HG03066 (cell line): ENCODE results near the gene SCGN.
"Not testable (repeated sequence)": the region's sequence is repeated elsewhere in the genome, so short reads cannot be mapped to it uniquely, and the experiment has no call there.

ENCODE experiments used
- ATAC-seq: cut with Tn5 transposase; IDR thresholded peaks from one replicate; pipeline ENCODE4 v1.9.1; 2021; ENCODE audit warnings: low read depth; ENCODE audit not compliant: unreplicated experiment

The SCGN gene

DNA sequence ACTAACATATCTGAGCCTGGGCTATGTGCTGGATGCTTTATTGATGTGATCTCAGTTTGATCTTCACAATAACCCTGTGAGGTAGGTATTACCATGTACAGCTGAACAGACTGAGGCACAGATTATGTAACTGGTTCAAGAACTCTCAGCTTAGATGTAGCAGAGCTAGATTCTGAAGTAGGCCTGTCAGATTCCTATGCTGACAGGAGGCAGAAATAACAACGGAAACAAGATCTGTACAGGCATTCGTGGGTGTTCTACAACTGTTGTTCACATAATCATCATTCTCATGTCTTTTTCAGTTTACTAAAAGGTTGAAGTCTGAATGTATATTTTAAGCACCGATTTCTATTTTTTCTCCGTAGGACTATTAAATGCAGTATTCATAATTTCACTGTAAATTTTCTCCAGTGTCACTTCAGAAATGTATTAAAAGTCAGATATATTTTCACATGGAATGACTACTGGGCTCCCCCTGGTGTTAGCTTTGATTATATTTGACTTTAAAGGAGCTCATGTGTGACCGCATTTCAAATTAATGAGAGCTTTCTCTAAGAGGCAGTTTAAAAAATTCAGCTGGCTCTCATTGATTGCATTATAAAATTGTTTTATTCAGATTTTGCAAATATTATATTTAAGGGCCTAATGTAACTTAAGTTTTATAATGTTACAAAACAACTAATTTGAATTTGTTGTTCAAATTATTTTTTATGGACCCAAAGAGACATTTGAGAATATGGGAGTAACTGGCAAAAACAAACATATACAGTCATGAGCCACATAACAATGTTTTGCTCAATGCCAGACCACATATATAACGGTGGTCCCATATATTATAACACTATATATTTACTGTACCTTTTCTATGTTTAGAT lies 66.1 kb downstream of the SCGN start:
- ATAC-seq: no peak

DNA sequence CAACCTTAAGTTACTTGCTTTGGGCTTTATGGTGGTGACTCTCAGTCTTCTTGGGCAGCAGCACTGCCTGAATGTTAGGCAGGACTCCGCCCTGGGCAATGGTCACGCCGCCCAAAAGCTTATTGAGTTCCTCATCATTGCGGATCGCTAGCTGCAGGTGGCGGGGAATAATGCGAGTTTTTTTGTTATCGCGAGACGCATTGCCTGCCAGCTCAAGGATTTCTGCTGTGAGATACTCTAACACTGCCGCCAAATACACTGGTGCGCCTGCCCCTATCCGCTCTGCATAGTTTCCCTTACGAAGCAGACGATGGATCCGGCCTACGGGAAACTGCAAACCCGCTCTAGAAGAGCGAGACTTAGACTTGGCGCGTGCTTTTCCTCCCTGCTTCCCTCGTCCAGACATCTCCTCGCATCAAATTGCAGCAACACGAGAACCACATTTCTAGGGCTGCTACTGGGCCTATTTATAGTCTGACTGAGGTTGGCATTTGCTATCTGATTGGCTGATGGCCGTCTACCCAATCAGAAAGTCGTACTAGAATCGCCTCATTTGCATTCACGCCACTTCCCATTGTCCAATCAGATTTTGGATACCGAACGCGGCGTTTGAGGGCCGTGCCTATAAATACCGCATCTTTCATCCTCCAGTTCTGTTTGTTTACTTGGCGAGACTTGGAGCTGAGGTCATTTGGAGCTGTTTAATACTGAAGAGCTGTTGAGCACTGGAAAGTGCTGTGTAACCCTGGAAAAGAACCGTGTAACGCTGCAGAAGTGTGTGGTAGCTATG lies 74.3 kb downstream of the SCGN start:
- ATAC-seq: no peak

- no peak for ATAC-seq
These were observed 75.0 kb downstream of the SCGN start for GRCh38 chr6:25727028-25727427.

GRCh38 chr6:25730907-25731306 lies 78.9 kb downstream of the SCGN start:
- no peak for ATAC-seq

GRCh38 chr6:25731721-25732120 lies 79.7 kb downstream of the SCGN start:
- ATAC-seq: no peak

GRCh38 chr6:25732468-25733198 lies 80.6 kb downstream of the SCGN start:
- ATAC-seq: no peak

- no peak for ATAC-seq
These were observed 83.2 kb downstream of the SCGN start for GRCh38 chr6:25735261-25735660.

- ATAC-seq: no peak
These were observed 91.9 kb downstream of the SCGN start for GRCh38 chr6:25743868-25744267.

DNA sequence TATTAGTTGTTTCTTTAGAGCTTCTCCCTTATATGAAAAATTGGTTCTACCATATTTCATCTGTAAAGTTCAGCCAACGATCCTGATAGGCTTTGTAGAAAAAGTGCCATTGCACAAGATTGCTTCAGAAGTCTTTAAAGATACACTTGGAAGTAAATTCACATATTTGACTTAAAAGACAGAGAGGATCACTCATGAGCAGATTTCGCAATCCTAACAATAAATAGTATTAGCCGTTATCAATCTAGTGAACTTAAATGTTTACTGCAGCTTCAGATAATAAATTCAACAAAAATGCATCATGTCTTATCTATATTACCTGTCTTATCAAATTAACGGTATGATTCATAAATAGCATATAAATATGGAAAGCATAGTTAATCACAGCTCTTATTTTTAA lies 93.8 kb downstream of the SCGN start:
- no peak for ATAC-seq

DNA sequence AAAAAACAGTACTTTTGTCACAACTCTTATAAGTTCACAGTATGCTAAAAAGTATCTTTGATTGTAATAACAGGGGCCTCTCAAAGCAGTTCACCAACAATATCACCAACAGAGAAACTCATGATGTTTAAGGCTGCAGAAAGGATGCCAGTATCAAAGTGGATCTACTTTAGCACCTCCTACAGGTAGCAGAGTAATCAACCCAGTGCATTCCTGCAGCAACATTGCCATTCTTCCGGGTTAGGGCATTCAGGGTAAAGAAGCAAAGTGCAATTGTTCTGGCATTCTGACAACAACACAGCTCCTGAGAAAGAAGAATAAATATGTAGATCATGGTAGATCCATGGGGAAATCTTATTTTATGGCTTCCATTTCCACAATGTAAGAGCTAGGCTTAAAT lies 95.0 kb downstream of the SCGN start:
- ATAC-seq: no peak

- ATAC-seq: no peak
These were observed 95.5 kb downstream of the SCGN start for GRCh38 chr6:25747477-25747876.

DNA sequence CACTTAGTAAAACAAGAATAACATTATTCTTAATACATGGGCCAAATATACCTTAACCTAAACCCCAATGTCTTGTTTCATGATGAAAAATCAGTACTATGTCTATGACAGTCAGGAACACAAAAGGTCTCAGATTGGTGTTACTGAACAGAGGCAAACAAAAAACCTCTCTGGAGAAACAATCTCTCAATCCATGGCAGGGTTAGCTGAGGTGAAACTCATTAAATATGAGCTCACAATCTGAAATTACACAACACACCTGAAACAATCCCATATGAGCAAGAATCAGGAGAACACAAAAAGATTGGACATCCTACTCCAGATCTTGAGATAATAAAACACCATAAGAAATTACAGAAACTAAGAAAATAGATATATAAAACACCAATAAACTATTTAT lies 96.0 kb downstream of the SCGN start:
- no peak for ATAC-seq

GRCh38 chr6:25748601-25749517 lies 96.8 kb downstream of the SCGN start:
- ATAC-seq: not testable (repeated sequence)

- ATAC-seq: no peak
These were observed 97.8 kb downstream of the SCGN start for GRCh38 chr6:25749837-25750236.

DNA sequence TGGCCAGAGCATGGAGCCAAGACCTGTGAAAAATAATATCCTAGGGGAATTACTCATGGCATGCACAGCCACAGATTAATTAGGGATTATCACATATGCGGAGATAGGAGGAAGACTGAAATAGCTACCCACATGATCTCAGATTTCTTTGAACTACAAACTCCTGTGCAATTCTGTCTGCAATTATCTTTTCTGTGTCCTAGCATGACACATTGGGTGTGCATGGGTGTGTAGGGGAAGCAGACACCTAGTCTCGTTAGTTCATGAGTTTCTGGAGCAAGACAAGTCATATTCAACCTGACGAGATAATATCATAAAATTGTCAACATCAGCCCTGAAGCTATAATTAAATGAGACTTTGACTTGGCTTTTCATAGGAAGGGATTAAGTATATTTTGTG lies 98.9 kb downstream of the SCGN start:
- no peak for ATAC-seq
